Ishikawa (cell line): ENCODE data around the gene YPEL3.
A peak's percentile ranks its signal among the peaks of the same experiment; 100 is the strongest.

Source experiments
- CEBPB ChIP-seq: IDR thresholded peaks from 2 replicates; pipeline ENCODE4 v1.6.1; 2012
- CREB1 ChIP-seq: IDR thresholded peaks from 2 replicates; pipeline ENCODE4 v1.6.1; 2012; ENCODE audit warnings: low read depth
- EGR1 ChIP-seq: IDR thresholded peaks from 2 replicates; pipeline ENCODE4 v1.6.1; 2012
- EP300 ChIP-seq: IDR thresholded peaks from 2 replicates; pipeline ENCODE4 v1.6.1; 2012; ENCODE audit warnings: borderline replicate concordance
- FOXM1 ChIP-seq: IDR thresholded peaks from 2 replicates; pipeline ENCODE4 v1.6.1; 2012; ENCODE audit warnings: low read depth, borderline replicate concordance
- NFIC ChIP-seq: IDR thresholded peaks from 2 replicates; pipeline ENCODE4 v1.6.1; 2012
- RAD21 ChIP-seq: IDR thresholded peaks from 2 replicates; pipeline ENCODE4 v1.6.1; 2012; ENCODE audit warnings: low read depth
- TAF1 ChIP-seq: IDR thresholded peaks from 2 replicates; pipeline ENCODE4 v1.6.1; 2012; ENCODE audit warnings: low read depth, mild to moderate bottlenecking
- TCF12 ChIP-seq: IDR thresholded peaks from 2 replicates; pipeline ENCODE4 v1.6.1; 2012; ENCODE audit warnings: low read depth
- TEAD4 ChIP-seq: IDR thresholded peaks from 2 replicates; pipeline ENCODE4 v1.6.1; 2012
- YY1 ChIP-seq: IDR thresholded peaks from 2 replicates; pipeline ENCODE4 v1.6.1; 2012; ENCODE audit warnings: low read depth
- ZBTB7A ChIP-seq: IDR thresholded peaks from 2 replicates; pipeline ENCODE4 v1.6.1; 2012; ENCODE audit warnings: low read depth
- TF ChIP-seq, protein P1 (sequence below): IDR thresholded peaks from 2 replicates; pipeline ENCODE4 v1.6.1; 2012; ENCODE audit warnings: low read depth, mild to moderate bottlenecking
- TF ChIP-seq, protein P2 (sequence below): IDR thresholded peaks from 2 replicates; pipeline ENCODE4 v1.6.1; 2012
- TF ChIP-seq, protein P3 (sequence below): IDR thresholded peaks from 2 replicates; pipeline ENCODE4 v1.6.1; 2012

The YPEL3 gene

DNA sequence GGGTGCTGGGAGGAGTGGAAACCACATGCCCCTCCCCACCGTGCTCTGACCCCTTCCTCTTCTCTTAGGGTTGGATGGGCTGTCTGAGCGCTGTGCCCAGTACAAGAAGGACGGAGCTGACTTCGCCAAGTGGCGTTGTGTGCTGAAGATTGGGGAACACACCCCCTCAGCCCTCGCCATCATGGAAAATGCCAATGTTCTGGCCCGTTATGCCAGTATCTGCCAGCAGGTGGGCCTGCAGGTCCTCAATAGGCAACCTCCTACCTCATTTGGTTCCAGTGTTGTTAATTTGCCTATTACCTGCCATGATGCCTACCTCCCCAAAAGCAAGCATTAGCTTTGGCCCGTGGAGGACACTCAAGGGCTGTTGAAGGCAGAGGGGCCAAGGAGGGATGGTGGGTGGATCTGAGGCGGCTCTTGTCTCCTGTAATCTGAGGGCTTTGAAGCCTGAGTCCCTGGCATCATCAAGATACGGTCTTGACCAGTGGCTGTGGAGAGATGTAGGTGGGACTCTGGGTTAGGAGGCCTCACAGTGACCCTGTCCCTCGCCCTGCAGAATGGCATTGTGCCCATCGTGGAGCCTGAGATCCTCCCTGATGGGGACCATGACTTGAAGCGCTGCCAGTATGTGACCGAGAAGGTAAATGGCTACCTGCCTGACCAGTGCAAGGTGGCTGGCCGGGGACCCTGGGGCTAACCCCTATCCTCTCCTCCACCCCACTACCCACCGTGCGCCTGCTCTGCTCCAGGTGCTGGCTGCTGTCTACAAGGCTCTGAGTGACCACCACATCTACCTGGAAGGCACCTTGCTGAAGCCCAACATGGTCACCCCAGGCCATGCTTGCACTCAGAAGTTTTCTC is 27.0 kb downstream of the YPEL3 start:
- peak; percentile 21; the same call in 1 of the 2 replicates for TF ChIP-seq RAD21
- no peak for TF ChIP-seq CREB1

DNA sequence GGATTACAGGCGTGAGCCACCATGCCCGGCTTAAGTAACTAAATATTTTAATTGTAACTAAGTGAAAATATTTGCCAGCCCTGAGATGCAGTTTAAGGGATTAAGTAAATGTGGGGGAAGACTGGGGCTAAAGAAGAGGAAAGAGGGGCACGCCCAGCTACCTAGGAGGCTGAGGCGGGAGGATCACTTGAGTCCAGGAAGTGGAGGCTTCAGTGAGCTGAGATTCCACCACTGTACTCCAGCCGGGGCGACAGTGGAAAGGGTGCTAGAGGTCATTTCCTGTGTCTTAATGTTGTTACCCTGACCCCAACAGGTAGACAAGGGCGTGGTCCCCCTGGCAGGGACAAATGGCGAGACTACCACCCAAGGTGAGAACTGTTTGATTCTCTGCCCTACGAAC is 27.7 kb downstream of the YPEL3 start:
- TF ChIP-seq TEAD4 (no peak), YY1 (no peak), NFIC (no peak), EP300 (no peak), CREB1 (no peak), FOXM1 (no peak), TCF12 (no peak), TAF1 (no peak), RAD21 (no peak), ZBTB7A (no peak), EGR1 (no peak), CEBPB (no peak)
- TF ChIP-seq, protein P1, sequence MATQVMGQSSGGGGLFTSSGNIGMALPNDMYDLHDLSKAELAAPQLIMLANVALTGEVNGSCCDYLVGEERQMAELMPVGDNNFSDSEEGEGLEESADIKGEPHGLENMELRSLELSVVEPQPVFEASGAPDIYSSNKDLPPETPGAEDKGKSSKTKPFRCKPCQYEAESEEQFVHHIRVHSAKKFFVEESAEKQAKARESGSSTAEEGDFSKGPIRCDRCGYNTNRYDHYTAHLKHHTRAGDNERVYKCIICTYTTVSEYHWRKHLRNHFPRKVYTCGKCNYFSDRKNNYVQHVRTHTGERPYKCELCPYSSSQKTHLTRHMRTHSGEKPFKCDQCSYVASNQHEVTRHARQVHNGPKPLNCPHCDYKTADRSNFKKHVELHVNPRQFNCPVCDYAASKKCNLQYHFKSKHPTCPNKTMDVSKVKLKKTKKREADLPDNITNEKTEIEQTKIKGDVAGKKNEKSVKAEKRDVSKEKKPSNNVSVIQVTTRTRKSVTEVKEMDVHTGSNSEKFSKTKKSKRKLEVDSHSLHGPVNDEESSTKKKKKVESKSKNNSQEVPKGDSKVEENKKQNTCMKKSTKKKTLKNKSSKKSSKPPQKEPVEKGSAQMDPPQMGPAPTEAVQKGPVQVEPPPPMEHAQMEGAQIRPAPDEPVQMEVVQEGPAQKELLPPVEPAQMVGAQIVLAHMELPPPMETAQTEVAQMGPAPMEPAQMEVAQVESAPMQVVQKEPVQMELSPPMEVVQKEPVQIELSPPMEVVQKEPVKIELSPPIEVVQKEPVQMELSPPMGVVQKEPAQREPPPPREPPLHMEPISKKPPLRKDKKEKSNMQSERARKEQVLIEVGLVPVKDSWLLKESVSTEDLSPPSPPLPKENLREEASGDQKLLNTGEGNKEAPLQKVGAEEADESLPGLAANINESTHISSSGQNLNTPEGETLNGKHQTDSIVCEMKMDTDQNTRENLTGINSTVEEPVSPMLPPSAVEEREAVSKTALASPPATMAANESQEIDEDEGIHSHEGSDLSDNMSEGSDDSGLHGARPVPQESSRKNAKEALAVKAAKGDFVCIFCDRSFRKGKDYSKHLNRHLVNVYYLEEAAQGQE: no peak
- TF ChIP-seq, protein P2, sequence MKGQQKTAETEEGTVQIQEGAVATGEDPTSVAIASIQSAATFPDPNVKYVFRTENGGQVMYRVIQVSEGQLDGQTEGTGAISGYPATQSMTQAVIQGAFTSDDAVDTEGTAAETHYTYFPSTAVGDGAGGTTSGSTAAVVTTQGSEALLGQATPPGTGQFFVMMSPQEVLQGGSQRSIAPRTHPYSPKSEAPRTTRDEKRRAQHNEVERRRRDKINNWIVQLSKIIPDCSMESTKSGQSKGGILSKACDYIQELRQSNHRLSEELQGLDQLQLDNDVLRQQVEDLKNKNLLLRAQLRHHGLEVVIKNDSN: no peak
- TF ChIP-seq, protein P3, sequence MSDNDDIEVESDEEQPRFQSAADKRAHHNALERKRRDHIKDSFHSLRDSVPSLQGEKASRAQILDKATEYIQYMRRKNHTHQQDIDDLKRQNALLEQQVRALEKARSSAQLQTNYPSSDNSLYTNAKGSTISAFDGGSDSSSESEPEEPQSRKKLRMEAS: no peak

DNA sequence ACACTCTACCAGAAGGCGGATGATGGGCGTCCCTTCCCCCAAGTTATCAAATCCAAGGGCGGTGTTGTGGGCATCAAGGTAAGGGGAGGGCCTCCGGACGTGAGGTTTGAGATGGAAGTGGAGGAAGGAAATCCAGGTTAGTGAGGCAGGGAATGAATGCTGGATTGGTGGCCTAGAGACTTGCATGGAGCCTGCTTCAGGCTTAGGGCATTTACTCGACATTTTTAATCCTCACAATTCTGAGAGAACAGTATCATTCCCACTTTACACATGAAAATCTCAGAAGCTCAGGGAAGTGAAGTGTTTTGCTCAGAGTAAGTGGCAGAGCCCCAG is 28.5 kb downstream of the YPEL3 start:
- TF ChIP-seq, protein P3: no peak
- TF ChIP-seq ZBTB7A (no peak), EGR1 (no peak), YY1 (no peak), RAD21 (no peak)

DNA sequence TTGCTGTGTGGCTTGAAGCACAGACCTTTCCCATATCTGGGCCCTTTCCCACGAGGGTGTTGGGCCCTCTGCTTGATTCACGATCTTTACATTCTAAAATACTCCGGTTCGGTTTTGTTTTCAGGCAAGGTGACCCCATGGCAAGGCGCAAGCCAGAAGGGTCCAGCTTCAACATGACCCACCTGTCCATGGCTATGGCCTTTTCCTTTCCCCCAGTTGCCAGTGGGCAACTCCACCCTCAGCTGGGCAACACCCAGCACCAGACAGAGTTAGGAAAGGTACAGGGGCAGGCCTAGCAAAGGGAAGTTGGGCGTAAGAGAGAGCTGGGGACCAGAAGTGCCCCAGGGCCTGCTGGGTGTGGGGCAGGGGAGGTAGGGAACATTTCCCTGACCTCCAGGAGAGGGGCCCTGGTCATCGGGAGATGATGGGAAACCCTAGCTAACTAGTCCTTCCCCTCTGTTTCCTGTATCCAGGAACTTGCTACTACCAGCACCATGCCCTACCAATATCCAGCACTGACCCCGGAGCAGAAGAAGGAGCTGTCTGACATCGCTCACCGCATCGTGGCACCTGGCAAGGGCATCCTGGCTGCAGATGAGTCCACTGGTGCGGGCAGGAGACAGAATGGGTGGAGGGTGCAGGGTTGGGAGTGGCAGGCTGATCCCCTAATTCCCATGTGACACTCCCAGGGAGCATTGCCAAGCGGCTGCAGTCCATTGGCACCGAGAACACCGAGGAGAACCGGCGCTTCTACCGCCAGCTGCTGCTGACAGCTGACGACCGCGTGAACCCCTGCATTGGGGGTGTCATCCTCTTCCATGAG is 29.0 kb downstream of the YPEL3 start:
- TF ChIP-seq TCF12 (no peak), CEBPB (no peak), YY1 (no peak), TEAD4 (no peak), CREB1 (no peak), RAD21 (no peak), FOXM1 (no peak), TAF1 (no peak), NFIC (no peak), EGR1 (no peak), ZBTB7A (no peak), EP300 (no peak)
- TF ChIP-seq, protein P3: no peak
- TF ChIP-seq, protein P1: no peak
- TF ChIP-seq, protein P2: no peak

DNA sequence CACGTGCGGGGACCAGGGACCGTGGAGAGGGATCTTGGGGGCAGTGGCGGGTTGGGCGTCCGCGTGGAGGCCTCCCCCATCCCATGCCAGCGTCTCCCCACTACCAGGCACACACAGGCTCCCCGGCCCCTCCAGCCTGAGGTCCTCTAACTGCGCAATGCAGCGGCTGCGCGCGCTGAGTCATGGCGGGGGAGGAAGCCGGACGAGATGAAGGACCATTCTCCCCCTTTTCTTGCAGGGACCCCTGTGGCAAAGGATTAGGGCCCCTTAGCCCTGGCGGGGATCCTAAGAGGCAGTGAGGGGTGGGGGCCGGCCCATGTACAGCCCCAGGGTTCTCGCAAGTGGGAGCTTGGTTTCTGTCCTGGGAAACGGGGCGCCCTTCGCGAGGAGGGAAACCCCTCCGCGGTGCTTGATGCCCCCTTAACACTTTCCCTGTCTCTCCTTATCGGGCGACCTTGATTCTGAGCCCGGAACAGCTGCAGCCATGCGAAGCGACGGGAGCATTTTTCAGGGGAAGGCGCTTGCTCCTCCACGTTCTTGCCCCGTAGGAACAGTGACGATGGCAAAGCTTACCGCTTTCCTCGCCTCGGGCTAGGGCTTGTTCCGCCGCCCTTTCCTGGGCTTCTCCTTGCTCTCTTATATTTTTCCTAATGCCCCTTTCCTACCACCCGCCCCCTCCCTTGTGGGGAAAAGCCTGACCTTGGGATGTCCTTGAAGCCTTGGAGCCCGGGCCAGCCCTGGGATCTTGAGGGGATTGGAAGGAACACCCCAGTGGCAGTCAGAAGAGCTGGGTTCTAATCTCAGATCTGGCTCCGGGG is 29.9 kb downstream of the YPEL3 start:
- TF ChIP-seq TAF1 (0 out of 2 replicates have a peak, but pooled peaks have one; percentile 7), CEBPB (no peak), ZBTB7A (no peak; the same call in 1 of the 2 replicates), YY1 (0 out of 2 replicates have a peak, but pooled peaks have one; percentile 46), CREB1 (no peak), RAD21 (no peak), NFIC (no peak), EP300 (no peak), TCF12 (no peak), TEAD4 (no peak), EGR1 (no peak)
- TF ChIP-seq, protein P1: no peak
- TF ChIP-seq, protein P3: no peak
- TF ChIP-seq, protein P2: no peak
